K562 (cell line): ENCODE measurements around the gene STRN3.

Experiments used
- BRF1 ChIP-seq: IDR thresholded peaks from 3 replicates; pipeline ENCODE4 v1.6.1; 2011; ENCODE audit warnings: borderline replicate concordance, mild to moderate bottlenecking; ENCODE audit not compliant: insufficient read length; ENCODE audit errors: extremely low read depth
- CTCF ChIP-seq, 3 experiments: IDR thresholded peaks in 2 of 3; conservative IDR thresholded peaks in 1 of 3; 2 replicates each; pipeline ENCODE4 v1.5.1; 2011 to 2012; ENCODE audit warnings: low read length in 3 of 3, mild to moderate bottlenecking in 3 of 3, control low read depth in 2 of 3, improper control_type of control experiment in 1 of 3, inconsistent platforms in 1 of 3, low read depth in 1 of 3, mixed read lengths in 1 of 3, moderate library complexity in 1 of 3; ENCODE audit not compliant: insufficient read depth in 2 of 3
- DEAF1 ChIP-seq: fragments of 450-650 bp; formaldehyde crosslinking; IDR thresholded peaks from 2 replicates; pipeline ENCODE4 v1.4.0; 2020; ENCODE audit warnings: mild to moderate bottlenecking, moderate library complexity
- POLR2A ChIP-seq: fragments of 450-650 bp; conservative IDR thresholded peaks from 2 replicates; pipeline ENCODE4 v1.6.1; 2016
- SIN3A ChIP-seq, 2 experiments: fragments of 150-350 bp in 1 of 2; IDR thresholded peaks; 2 replicates each; pipeline ENCODE4 v1.6.1; 2011 to 2016; ENCODE audit warnings: borderline replicate concordance in 2 of 2, low read depth in 2 of 2, low read length in 2 of 2, mild to moderate bottlenecking in 2 of 2, moderate library complexity in 2 of 2; ENCODE audit not compliant: control insufficient read depth in 1 of 2
- SP1 ChIP-seq: sonication (generic); formaldehyde crosslinking; IDR thresholded peaks from 2 replicates; pipeline ENCODE4 v1.8.1; 2022; ENCODE audit warnings: mild to moderate bottlenecking, missing genetic modification reagents
- SPI1 ChIP-seq: IDR thresholded peaks from 2 replicates; pipeline ENCODE4 v1.6.1; 2011; ENCODE audit warnings: low read depth, low read length, control low read depth, borderline replicate concordance
- ZNF707 ChIP-seq: fragments of 250-450 bp; sonication (Bioruptor Pico); conservative IDR thresholded peaks from 2 replicates; pipeline ENCODE4 v1.8.0; 2022; ENCODE audit warnings: inconsistent platforms, mild to moderate bottlenecking, moderate library complexity
- TF ChIP-seq, protein P1 (sequence below): sonication (generic); formaldehyde crosslinking; IDR thresholded peaks from 2 replicates; pipeline ENCODE4 v1.8.0; 2022; ENCODE audit warnings: missing genetic modification reagents, mild to moderate bottlenecking, borderline replicate concordance

DNA sequence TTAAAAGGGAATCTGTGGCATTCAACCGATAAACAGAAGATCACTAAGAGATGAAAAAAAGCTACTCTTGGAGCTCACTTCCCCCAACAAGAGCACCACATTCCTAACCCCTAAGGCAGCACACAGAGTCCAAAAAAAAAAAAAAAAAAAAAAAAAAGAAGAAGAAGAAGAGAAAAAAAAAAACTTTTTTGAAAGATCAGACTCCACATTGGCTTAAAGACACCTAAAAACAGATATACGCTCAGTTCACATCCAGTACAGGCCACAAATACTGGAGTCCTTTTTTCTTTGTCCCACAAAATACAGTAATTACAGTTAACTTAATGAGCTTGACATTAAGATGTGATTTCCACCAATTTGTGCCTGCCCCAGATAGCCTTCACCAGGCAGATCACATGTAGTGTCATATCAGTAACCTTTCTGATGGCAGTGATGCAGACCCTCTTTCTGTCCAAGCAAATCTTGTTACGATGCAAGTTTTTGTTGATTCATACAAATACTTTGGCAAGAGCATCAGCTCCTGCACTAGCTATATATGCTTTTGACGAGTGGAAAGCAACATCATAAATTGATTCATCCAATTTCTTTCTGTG is 131.2 kb downstream of the STRN3 start:
- no peak for TF ChIP-seq SIN3A (IDR thresholded peaks at IDR 0.05; ENCODE audit: borderline replicate concordance in 2 of 2, control insufficient read depth in 1 of 2, low read depth in 2 of 2, low read length in 2 of 2)
- TF ChIP-seq ZNF707 (CRISPR knock-in tag), result no peak
- no peak for TF ChIP-seq SP1
- TF ChIP-seq, protein P1, sequence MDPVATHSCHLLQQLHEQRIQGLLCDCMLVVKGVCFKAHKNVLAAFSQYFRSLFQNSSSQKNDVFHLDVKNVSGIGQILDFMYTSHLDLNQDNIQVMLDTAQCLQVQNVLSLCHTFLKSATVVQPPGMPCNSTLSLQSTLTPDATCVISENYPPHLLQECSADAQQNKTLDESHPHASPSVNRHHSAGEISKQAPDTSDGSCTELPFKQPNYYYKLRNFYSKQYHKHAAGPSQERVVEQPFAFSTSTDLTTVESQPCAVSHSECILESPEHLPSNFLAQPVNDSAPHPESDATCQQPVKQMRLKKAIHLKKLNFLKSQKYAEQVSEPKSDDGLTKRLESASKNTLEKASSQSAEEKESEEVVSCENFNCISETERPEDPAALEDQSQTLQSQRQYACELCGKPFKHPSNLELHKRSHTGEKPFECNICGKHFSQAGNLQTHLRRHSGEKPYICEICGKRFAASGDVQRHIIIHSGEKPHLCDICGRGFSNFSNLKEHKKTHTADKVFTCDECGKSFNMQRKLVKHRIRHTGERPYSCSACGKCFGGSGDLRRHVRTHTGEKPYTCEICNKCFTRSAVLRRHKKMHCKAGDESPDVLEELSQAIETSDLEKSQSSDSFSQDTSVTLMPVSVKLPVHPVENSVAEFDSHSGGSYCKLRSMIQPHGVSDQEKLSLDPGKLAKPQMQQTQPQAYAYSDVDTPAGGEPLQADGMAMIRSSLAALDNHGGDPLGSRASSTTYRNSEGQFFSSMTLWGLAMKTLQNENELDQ, result no peak
- TF ChIP-seq DEAF1 (CRISPR knock-in tag), result no peak
- TF ChIP-seq CTCF (IDR thresholded peaks at IDR 0.05 in 2 of 3, conservative IDR thresholded peaks at IDR 0.05 in 1 of 3; ENCODE audit: insufficient read depth in 2 of 3, low read depth in 1 of 3, low read length in 3 of 3), result no peak
- no peak for TF ChIP-seq BRF1
- TF ChIP-seq POLR2A, result no peak
- TF ChIP-seq SPI1, result no peak
